ENCODE results near the gene CDHR4. TPM values are rescaled to one million over a fixed set of nuclear protein-coding genes. Genes with fewer than 3 reads are reported as not detected.
A peak's percentile ranks its signal among the peaks of the same experiment; 100 is the strongest.
"Not testable (repeated sequence)": the region's sequence is repeated elsewhere in the genome, so short reads cannot be mapped to it uniquely, and the experiment has no call there.

Gene CDHR4
- polyA plus RNA-seq, 3 donors: not detected

DNA sequence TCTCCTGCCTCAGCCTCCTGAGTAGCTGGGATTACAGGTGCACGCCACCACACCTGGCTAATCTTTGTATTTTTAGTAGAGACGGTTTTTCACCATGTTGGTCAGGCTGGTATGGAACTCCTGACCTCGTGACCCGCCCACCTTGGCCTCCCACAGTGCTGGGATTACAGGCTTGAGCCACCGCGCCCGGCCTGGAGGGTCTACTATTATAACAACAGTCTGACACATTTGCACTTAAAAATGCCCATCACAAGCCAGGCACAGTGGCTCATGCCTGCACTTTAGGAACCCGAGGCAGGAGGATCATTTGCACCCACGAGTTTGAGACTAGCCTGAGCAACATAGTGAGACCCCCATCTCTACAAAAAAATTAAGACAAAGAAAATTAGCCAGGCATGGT lies 17.4 kb downstream of the CDHR4 start:
- DNase-seq (ENCODE audit: low read depth in 3 of 3, low spot score in 2 of 3): not testable (repeated sequence)

- no peak for DNase-seq (ENCODE audit: low read depth in 3 of 3, low spot score in 2 of 3)
Observed at GRCh38 chr3:49781415-49782199, 18.1 kb downstream of the CDHR4 start.

GRCh38 chr3:49780975-49781365 lies 18.7 kb downstream of the CDHR4 start:
- not testable (repeated sequence) for DNase-seq (ENCODE audit: low read depth in 3 of 3, low spot score in 2 of 3)

GRCh38 chr3:49780080-49780974 lies 19.3 kb downstream of the CDHR4 start:
- DNase-seq (ENCODE audit: low read depth in 3 of 3, low spot score in 2 of 3): no peak

DNA sequence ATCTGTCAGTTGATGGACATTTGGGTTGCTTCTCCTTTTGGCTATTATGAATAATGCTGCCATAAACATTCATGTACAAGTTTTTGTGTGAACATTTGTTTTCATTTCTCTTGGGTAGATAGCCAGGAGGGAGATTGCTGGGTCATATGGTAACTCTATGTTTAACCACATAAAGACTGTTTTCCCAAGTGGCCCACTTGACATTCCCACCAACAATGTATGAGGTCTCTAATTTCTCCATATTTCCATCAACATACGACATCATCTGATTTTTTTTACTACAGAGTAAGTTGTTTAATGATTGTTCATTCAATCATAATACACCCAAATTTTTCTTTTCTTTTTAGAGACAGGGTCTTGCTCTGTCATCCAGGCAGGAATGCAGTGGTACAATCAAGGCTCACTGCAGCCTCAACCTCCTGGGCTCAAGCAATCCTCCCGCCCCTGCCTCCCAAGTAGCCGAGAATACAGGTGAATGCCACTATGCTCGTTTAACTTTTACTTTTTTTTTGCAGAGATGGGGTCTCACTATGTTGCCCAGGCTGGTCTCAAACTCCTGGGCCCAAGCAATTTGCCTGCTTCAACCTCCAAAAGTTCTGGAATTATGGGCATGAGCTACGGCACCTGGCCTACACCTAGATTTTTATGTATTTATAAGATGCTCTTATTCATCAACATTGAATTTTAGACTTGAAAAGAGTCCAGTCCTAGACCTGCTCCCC lies 20.2 kb downstream of the CDHR4 start:
- no peak for DNase-seq (ENCODE audit: low read depth in 3 of 3, low spot score in 2 of 3)

DNA sequence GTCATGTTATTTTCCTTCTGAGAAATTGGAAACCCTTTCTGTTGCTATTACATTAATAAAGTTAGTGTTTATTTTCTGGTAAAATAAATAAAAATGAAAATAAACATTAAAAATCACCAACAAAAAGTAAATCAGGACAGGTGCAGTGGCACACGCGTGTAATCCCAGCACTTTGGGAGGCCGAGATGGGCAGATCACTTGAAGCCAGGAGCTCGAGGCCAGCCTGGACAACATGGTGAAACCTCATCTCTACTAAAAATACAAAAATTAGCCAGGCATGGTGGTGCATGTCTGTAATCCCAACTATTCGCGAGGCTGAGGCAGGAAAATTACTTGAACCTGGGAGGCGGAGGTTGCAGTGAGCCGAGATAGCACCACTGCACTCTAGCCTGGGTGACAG lies 23.6 kb downstream of the CDHR4 start:
- DNase-seq (ENCODE audit: low read depth in 3 of 3, low spot score in 2 of 3): not testable (repeated sequence)

- no peak for DNase-seq (ENCODE audit: low read depth in 3 of 3, low spot score in 2 of 3)
Observed at GRCh38 chr3:49775538-49775937, 24.1 kb downstream of the CDHR4 start.

DNA sequence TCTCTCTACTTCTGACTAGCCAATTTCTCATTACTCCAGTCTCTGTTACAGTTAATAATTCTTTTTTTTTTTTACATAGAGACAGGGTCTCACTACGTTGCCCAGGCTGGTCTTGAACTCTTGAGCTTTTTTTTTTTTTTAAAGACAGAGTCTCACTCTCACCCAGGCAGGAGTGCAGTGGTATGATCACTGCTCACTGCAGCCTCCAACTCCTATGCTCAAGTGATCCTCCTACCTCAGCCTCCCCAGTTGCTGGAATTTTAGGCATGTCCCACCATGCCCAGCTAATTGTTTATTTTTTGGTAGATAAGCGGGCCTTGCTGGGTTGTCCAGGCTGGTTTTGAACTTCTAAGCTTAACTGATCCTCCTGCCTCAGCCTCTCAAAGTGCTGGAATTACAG lies 27.0 kb downstream of the CDHR4 start:
- no peak for DNase-seq (ENCODE audit: low read depth in 3 of 3, low spot score in 2 of 3)

- DNase-seq (ENCODE audit: low read depth in 3 of 3, low spot score in 2 of 3): no peak
Observed at GRCh38 chr3:49771340-49771938, 28.2 kb downstream of the CDHR4 start.

DNA sequence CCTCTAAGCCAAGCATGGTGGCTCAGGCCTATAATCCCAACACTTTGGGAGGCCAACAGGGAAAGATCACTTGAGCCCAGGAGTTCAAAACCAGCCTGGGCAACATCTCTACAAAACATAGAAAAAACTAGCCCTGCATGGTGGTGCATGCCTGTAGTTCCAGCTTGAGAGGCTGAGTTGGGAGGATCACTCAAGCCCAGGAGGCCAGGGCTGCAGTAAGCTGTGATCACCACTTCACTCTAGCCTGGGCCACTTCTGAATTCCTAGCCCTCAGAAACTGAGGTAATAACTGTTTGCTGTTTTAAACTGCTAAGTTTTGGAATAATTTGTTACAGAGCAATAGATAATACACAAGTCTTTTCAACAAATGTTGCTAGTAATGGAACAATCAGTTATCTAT lies 29.7 kb downstream of the CDHR4 start:
- DNase-seq (ENCODE audit: low read depth in 3 of 3, low spot score in 2 of 3): no peak

DNA sequence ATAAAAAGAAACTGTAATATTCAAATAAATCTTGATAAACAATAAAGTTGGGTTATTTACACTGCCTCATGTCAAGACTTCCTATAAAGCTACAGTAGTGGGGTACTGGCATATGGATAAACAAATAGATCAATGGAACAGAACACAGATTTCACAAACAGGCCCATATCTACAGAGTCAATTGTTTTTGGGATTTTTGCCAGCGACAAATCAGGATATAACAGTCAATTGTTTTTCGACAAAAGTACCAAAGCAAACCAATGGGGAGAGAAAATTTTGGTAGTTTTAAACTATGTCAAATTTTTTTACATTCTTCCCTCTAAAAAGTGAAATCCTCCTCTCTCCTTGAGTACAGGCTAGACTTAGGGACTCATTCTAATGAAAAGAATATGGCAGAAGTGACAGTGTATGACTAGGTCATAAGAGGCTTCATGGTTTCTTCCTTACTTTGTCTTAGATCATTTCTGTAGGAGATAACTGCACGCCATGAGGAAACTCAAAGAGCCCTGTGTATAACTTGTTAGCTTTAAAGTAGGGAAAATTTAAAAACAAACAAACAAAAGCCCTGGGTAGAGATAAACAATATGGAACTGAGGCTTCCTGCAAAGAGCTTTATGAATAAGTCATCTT lies 30.3 kb downstream of the CDHR4 start:
- no peak for DNase-seq (ENCODE audit: low read depth in 3 of 3, low spot score in 2 of 3)

GRCh38 chr3:49763981-49764380 lies 35.7 kb downstream of the CDHR4 start:
- DNase-seq (ENCODE audit: low read depth in 3 of 3, low spot score in 2 of 3): no peak

DNA sequence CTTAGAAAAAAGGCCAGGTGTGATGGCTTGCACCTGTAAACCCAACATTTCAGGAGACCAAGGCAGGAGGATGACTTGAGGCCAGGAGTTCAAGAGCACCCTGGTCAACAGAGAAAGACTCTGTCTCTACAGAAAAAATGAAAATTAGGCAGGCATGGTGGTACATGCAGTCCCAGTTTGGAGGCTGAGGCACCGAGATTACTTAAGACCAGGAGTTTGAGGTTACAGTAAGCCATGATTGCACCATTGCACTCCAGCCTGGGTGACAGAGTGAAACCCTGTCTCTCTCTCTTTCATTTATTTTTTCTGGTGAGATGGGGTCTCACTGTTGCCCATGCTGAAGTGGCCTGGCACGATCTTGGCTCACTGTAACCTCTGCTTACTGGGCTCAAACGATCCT lies 38.0 kb downstream of the CDHR4 start:
- DNase-seq (ENCODE audit: low read depth in 3 of 3, low spot score in 2 of 3): no peak

- peak in 1 of 3 donors; percentile 9 for DNase-seq (ENCODE audit: low read depth in 3 of 3, low spot score in 2 of 3)
Observed at GRCh38 chr3:49759226-49759625, 40.4 kb downstream of the CDHR4 start.

GRCh38 chr3:49757197-49757596 lies 42.5 kb downstream of the CDHR4 start:
- DNase-seq (ENCODE audit: low read depth in 3 of 3, low spot score in 2 of 3): no peak

DNA sequence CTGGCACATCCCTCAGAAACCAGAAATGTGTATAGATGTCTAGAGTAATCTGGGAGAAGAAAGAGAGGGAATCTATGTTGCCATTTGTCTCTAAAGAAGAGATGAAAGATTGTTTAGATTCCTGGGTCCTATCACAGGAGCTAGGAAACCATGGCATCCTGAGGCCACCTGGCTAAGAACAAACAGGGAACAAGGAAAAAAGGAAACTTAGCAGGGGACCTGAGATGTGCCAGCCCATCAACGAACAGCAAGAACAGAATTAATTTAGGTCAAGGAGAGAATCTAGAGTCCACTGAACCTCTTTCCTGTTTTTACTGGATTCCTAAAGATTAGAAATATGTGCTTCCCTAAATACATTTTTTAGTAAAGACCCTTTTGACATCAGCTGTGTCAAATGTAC lies 43.6 kb downstream of the CDHR4 start:
- DNase-seq (ENCODE audit: low read depth in 3 of 3, low spot score in 2 of 3): no peak

DNA sequence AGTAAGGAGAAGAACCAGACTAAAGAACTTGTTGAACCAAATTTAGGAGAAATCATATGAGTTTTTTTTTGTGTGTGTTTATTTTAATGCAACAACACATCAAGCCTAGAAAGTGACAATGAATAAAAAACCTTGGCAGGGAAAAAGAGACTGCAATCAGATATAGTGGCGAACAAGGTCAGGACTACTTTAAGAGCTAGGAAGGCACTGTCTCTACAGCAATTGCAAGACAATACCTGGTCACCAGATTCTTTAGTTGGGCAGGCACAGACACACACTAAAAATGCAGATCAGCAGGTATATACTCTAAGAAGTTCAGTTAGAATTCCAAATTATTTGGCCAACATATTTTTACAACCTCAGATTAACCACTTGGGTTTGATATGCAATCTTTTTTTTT lies 45.1 kb downstream of the CDHR4 start:
- DNase-seq (ENCODE audit: low read depth in 3 of 3, low spot score in 2 of 3): no peak

GRCh38 chr3:49751501-49751900 lies 48.2 kb downstream of the CDHR4 start:
- no peak for DNase-seq (ENCODE audit: low read depth in 3 of 3, low spot score in 2 of 3)

DNA sequence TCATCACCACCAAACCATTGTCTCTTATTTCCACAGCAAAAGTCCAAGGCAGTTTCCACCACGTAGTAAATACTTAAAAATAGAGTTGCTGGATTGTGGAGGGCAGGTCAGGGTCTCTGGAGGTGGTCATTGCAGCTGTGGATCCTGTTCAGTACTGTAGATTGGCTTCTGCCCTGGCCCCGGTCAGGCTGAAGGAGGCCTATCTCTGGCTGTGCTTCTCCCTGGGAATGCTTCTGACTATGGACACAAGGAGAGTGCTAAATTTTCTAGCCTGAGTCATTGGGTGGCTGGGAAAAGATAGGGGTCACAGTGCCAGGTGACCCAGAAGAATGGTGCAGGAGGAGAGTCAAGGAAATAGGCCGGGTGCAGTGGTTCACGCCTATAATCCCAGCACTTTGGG lies 49.6 kb downstream of the CDHR4 start:
- DNase-seq (ENCODE audit: low read depth in 3 of 3, low spot score in 2 of 3): no peak

GRCh38 chr3:49748874-49749273 lies 50.8 kb downstream of the CDHR4 start:
- DNase-seq (ENCODE audit: low read depth in 3 of 3, low spot score in 2 of 3): not testable (repeated sequence)
